DMS53 (cell line): ENCODE data around the gene MSH5.
A peak's percentile ranks its signal among the peaks of the same experiment; 100 is the strongest.

Source experiments
- DNase-seq: peaks from one replicate; lab custom pipeline; 2025; lab: John Stamatoyannopoulos, UW

The MSH5 gene

DNA sequence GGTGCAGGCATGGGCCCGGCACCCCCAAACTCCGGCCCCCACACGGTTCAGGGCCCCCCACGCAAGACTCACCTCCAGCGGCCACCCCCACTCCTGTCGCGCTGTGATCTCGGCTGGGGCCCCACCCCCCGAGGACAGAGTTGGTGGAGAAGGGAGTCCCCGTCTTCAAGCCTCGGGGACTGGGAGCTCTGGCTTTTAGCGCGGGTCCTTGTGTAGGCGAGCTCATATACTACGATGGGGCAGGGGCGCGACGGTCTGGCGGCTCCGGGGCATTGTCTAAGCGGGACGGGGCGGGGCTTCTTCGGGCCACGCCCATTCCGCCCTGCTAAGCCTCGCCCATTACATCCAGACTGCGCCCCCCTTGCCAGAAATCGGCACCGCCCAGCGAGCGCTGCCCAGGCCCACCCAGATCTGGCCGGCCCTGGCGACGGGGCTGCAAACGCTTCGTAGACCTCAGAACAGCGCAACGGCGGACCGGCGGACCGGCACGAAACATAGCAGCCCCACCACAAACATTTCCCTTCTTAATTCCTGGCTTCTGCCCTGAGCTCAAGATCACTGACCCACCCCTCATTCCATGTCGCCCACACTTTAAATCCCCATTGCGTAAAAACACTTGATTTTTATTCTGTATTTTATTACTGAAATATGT, 9.7 kb upstream of the MSH5 start:
- DNase-seq = peak; percentile 74

DNA sequence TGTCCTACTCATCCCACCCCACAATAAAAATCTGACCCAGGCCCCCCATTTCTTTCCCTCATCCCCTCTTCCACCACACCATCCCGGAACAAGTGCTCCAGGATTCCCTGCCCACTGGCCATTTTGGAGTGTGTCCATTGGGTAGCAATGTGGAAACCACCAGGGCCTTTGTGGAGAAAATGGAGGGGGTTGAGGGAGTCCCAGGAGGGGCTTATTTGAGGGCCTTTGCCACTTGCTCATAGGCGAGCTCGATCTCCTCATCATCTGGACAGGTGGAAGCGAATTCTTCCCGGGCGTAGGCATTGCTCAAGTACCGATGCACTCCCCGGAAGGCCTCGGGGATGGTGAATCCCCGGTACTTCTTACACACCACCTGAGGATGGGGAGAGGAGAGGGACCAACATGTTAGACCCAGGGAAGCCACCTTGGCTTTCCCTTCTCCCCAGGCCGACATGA, 9.1 kb upstream of the MSH5 start:
- peak; percentile 37 for DNase-seq

DNA sequence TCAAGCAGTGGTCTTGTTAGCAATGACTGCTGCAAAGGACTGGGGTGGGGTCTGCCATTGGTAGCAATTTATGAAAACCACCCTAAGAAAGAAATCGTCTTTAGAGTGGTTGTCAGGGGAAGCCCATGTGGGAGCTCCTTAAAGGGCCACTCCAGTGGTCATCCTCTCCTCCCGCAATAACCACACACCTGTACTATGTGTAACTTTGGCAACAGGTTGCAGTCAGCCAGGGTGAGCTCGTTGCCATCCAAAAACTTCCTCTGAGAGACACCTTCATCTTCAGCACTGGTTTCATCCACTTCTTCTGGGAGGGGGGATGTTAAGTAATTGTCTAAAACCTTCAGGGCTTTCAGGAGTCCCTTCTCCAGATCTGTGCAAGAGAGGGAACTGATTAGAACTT, 7.8 kb upstream of the MSH5 start:
- no peak for DNase-seq

DNA sequence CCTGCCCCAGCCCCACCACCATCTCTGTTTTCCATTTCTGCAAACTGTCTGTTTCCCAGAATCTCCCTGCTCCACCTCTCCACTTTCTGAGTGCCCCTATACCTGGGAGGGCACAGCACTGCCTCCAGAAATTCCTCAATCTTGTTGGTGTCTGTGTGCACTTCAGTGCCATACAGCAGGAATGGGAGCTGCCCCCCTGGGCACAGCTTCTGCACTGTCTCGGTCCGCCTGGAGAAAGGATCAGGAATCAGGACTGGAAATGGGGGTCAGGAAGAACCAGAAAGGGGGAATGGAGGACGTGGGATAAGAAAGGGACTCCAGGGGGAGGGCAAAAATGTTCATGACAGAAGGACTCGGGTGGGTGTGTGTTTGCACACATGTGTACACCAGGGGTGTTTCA, 6.1 kb upstream of the MSH5 start:
- no peak for DNase-seq

DNA sequence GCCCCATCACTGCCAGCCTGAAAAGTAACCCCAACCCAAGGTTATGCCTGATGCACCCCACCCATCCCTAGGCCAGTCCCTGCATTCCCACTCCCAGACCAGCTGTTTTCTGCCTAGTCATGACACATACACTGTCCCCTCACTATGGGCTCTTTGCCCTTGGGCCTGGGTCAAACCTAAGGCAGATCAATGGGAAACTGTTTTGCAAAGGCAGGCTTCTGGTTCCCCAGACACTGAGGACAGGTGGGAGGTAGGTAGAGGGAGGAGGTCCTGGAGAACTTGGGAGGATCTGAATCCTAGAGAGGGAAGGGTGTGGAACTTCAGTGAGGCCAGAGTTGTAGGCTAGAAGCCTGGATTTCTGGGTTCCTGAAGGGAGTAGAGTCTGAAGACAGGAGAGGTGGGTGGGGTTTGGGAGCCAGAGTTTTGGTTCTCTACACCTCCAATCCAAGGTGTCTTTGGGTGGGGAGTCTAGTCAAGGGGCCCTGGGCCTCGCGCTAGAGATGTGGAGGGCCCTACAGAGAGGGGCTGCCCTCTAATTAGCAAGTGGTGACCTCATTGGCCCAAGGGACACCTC, 5.5 kb upstream of the MSH5 start:
- DNase-seq = no peak

DNA sequence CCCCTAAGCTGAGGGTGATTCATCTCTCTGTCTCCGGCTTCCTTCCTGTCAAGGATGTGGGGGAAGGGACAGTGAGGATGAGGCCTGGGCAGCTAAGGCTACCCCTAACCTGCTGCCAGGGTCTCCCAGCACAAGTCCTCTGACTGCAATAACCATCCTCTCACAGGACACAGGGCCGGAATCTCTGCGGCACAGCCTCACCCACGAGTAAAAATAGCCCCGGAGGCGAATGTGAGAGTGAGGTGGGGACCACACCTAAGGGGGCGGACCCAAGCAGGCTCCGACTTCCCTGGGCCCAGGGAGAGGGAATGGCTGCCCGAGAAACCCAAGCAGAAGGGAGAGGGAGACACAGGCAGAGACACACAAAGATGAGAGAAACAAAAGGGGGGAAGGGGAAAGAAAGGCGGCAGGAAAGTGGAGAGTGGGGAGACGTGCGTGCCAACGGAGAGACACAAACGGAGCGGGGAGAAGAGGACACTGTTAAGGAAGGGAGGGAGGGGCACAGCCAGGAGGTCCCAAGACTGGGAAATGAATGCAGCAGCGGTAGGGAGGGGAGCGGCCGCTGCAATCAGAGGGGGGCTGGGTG, 4.9 kb upstream of the MSH5 start:
- peak; percentile 87 for DNase-seq

DNA sequence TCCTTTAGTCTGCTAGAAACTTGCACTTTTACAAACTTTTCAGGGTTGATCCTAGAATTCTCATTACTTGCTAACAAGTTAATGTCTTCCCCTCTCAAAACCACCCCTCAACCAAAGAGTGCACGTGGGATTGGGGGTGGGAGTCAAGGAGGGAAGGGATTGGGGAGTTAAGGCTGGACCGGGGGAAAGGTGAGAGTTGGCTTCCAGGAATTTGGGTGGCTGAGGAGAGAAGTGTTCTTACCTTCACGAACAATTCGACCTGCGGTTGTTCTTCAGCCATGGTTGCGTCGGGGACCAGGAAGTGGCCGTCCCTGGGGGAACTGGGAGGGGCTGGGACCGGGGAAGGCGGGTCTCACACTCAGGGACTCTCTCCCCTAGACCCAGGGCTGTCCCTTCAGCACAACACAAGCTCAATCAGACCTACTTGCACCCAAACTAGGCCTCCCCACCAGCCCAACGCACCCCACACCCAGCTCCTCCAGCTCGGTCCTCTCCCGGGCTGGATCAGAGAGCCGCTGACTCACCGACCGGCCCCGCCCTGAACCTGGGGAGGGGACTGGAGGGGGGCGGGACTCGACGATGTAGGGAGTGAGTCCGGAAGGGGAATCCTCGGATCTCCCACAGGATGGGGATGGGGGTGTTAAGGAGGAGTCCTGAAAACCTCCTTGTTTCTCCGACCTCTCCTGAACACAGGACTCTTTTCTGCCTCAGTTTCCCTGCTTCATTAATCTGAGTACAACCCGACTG, 3.6 kb upstream of the MSH5 start, which contains the start of gene CLIC1:
TSS of gene CLIC1 (minus strand) at position 510 of the 747 bp plus-strand sequence. CDS start at position 280, 230 bp downstream.
- DNase-seq = peak; percentile 96

DNA sequence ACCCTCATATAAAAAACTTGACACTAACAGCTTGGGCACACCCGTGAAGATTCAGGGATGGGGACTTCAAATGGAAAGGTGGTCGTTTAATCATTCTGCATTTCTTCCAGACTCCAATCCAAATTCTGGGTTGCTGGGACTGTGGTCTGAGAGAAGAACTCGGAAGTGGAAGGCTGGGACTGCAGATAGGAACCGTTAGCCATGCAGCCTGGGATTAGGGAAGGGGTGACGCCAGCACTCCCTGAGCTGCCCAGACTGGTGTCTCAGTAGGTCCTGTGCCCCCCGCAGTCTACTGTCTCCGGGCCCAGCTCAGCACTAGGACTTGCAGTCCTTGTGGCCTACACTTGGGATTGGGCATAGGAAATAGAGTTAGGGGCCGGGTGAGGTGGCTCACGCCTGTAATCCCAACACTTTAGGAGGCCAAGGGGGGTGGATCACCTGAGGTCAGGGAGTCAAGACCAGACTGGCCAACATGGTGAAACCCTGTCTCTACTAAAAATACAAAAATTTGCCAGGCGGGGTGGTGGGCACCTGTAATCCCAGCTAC, 3.0 kb upstream of the MSH5 start:
- peak; percentile 61 for DNase-seq

DNA sequence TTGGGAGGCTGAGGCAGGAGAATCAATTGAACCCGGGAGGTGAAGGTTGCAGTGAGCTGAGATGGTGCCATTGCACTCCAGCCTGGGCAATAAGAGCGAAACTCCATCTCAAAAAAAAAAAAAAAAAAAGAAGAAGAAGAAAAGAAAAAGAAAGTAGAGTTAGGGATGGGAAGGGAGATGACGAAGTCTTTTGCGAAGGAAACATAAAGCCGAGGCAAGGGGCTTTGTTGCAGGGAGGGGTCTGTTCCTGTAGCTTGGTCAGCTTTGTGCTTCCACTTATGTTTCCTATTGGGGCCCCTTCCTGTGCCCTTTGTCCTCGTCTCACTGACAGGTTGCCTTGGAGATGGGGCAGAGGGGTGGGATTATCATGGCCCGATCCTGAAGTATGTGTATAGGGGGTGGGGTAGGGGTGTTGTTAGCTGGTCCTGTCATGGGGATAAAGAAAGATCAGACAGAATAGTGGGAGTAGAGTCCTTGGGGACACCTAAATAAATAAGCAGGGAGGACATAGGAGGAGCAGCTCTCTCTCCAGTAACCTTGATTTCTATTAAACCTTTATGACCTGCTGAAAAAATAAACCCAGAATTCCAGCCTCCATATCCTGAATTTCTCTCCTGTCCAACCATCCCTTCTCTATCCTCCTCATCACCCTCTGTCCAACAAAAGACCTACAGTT, 2.4 kb upstream of the MSH5 start:
- DNase-seq = peak; percentile 97

DNA sequence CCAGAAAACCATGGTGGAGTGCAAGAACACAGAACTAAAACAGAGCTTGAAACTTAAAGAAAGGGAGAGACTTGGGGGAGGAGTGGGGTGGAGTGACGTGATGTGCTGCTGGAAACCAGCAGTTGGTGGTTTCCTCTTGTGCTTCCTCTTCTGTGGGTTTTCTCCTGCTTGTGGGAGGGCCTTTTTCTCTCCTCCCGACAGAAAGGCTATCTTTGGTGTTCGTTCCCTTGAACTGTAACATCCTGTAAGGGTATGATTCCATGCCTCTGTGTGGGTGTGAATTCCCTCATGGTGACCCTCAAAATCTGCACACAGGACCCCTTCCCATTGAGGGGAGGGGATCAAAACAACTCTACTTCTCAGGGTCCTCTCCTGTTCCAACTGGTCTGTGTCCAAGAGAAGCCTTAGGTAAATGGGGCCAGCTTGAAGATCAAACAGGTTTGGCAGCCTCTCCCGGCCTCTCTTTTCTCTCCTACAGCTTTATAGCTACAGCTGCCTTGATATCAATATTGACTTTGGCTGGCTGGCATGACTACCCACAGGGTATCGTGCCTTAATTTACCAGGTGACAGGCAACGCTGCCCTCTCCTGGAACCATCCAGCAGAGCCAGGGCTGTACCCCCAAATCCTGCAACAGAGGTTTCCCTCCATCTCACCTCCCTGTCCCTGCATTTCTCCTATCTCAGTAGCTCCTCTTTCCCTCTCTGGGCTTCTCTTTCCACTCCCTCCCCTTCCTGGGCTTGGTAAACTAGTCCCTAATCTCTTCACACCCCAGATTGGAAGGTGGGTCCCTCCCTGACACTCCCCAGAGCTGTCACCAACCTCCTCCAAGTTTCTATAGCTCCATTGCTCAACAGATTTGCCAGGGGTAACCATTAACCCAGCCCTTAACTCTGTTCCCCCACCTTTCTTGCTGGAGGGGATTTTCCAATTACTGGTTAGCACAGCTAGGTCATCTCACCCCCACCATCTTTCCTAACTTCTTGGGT, 1.5 kb upstream of the MSH5 start:
- peak; percentile 99 for DNase-seq

DNA sequence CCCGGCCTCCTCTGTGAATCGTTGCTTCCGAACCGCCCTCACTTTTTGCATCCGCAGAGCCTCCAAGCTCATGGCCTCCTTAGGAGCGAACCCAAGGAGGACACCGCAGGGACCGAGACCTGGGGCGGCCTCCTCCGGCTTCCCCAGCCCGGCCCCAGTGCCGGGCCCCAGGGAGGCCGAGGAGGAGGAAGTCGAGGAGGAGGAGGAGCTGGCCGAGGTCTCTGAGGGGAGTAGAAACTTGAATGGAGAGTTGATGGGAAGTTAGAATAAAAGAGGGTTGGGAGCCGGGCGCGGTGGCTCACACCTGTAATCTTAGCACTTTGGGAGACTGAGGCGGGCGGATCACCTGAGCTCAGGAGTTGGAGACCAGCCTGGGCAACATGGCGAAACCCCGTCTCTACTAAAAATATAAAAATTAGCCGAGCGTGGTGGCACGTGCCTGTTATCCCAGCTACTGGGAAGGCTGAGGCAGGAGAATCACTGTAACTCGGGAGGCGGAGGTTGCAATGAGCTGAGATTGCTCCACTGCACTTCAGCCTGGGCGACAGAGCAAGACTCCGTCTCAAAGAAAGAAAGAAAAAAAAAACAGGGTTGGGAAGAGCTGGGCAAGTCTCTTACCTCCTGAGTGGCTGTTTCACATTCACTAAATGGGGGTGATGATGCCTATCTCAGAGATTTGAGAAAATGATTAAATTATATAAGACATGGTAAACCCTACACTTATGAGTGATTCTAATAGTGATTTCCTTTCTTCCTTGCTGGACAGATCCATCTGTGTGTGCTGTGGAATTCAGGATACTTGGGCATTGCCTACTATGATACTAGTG, 805 bp downstream of the MSH5 start:
- no peak for DNase-seq

DNA sequence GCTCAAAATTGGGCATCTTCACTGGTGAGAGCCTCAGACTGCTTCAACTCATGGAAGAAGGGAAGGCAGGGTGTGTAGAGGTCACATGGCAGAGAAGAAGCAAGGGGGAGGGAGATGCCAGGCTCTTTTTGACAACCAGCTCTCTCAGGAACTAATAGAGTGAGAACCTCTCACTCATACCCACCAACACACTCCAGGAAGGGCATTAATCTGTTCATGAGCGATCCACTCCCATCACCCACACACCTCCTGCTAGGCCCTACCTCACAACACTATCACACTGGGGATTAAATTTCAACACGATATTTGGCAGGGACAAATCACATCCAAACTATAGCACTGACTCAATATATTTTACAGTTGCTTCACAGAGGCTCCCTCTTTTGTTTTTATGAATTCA, 2.0 kb downstream of the MSH5 start:
- no peak for DNase-seq

DNA sequence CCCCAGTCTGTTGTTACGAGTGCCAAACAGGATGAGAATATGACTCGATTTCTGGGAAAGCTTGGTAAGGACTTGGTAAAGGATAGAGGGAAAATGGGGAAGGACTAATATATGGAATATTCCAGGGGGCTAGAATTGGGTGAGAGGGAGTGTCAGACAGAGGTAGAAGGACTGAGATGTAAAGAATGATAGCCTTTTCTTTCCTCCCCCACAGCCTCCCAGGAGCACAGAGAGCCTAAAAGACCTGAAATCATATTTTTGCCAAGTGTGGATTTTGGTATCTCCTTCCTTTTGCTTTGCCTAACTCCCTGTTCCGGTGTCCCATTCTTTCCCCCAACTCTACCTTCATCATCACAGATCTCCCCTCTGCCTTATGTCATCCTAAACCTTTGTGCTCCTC, 3.1 kb downstream of the MSH5 start:
- no peak for DNase-seq

DNA sequence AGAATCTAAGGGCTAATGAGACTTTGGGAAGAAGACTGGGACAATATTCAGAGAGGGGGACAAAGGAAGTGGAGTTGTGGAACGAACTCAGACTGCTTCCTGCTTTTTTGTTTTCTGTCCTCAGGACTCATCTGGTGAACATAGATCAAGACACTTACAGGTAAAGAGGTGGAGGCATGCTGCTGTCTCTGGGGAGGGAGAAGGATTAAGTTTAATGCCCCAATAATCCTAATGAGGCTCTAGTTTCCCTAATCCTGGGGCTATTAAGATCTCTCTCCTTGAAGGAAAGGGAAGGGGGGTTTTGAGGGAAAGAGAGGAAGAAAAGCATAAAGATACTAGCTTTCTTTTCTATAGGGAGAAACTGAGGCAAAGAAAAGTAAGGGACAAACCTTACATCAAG, 4.6 kb downstream of the MSH5 start:
- no peak for DNase-seq

DNA sequence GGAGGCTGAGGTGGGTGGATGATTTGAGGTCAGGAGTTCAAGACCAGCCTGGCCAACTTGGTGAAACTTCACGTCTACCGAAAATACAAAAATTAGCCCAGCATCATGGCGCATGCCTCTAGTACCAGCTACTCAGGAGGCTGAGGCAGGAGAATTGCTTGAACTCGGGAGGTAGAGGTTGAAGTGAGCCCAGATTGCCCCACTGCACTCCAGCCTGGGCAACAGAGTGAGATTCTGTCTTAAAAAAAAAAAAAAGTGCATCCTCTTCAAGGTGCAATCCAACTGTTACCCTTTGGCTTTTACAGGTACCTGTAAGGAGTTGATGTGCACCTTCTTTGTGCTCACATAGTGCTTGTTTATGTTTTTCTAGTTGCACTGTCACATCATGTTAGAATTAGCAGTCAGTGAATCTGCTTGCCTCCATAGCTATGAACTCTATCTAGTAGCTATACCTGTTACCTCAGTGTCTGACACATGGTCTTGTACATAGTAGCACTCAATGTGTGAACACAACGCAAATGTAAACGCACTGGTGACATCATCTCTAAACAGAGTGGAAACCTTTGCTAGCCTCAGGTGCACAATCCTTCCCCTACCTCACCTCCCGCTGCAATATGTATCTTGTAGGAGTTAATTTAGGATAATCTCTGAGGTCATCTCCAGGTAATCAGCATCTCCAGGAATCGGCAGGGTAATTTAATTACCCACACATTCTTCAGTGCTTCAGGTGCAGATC, 9.7 kb downstream of the MSH5 start:
- peak; percentile 81 for DNase-seq

DNA sequence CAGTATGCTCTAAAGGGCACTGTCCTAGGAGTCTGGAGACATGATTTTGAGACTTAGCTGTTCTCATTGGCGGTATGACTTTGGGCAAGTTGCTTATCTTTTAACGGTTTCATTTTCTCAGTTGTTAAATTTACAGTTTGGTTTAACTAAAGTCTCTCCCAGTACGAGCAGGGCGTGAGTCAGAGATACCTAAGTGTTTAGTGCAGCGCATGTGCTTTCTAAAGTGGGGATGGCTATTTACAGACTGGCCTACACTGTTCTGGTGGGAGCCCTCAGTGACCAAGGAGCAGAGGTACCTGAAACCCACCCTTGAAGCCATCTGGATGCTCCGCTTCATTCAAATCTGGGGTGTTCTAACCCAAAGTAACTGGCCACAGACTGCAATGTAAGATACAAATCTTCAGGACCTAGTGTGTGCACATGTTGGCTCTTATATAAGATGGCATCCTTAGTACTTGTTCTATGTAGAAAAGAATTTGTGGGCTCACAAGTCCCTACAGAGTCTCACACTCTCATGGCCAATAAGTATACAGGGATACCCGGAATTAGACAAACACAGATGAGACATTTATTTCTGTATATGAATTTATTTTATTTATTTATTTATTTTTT, 10.7 kb downstream of the MSH5 start:
- no peak for DNase-seq

DNA sequence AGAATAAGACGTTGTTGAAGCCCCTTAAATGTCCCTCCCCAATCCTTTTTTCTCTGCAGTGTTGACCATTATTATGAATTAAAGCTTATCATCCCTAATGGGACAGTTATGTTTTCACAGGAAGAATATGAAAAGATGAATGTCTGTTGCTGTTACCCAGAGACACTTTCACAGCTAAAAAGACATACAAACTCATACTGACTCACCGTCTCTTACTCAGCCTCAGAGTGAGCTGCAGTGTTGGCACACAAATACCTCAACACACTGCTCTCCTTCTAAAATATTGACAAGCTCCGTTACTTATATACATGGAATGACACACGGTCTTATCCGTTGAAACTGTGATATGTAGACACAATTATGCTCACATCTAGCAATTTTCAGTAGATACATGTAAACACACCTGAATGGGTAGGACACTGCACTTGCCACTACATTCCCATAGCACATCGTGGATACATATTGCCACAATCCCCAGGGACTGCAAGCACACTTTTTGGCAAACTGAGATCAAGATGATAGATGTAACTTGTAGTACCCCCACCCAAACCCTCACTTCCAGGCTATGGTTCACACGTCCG, 13.0 kb downstream of the MSH5 start:
- DNase-seq = no peak

DNA sequence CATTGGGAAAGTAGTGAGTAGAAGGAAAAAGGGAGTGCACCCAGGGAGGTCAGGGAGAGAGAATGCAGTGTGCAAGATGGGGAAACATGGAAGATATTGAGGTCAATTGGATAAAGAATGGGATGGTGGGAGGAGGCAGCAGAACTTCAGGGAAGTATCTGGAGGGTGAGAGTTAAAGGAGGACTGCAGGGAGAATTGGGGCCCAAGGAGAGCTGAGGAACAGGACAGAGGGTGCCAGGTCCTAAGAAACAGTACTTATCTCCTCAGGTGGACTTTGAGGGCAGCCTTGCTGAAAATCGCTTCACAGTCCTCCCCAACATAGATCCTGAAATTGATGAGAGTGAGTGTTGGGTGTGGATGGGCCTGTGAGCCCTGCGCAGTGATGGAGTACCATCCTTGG, 18.5 kb downstream of the MSH5 start:
- DNase-seq = no peak
